T-helper 2 cell treated with Interferon-gamma antibody and Interleukin-4, amounts not matched to agents 5 μg/mL and 100 μg/mL, for 36 hours (primary cell): ENCODE measurements around the gene EXOSC5.
"Not testable (repeated sequence)": the region's sequence is repeated elsewhere in the genome, so short reads cannot be mapped to it uniquely, and the experiment has no call there.

Experiments used
- DNase-seq: peaks from one replicate; pipeline ENCODE4 v3.0.0; 2021; ENCODE audit warnings: low spot score
- H3K27ac Mint-ChIP-seq: one replicate; pipeline ENCODE4 v1.8.0; 2021; ENCODE audit warnings: mild to moderate bottlenecking, mixed read lengths
- H3K27me3 Mint-ChIP-seq: one replicate; pipeline ENCODE4 v1.8.0; 2021; ENCODE audit warnings: low read depth, mixed read lengths
- H3K36me3 Mint-ChIP-seq: one replicate; pipeline ENCODE4 v1.8.0; 2021; ENCODE audit warnings: low read depth, mixed read lengths
- H3K4me1 Mint-ChIP-seq: one replicate; pipeline ENCODE4 v1.8.0; 2021; ENCODE audit warnings: low read depth, mixed read lengths
- H3K4me3 Mint-ChIP-seq: one replicate; pipeline ENCODE4 v1.8.0; 2022; ENCODE audit warnings: mild to moderate bottlenecking, moderate library complexity, mixed read lengths
- H3K9me3 Mint-ChIP-seq: one replicate; pipeline ENCODE4 v1.8.0; 2021; ENCODE audit warnings: mixed read lengths

EXOSC5 gene

DNA sequence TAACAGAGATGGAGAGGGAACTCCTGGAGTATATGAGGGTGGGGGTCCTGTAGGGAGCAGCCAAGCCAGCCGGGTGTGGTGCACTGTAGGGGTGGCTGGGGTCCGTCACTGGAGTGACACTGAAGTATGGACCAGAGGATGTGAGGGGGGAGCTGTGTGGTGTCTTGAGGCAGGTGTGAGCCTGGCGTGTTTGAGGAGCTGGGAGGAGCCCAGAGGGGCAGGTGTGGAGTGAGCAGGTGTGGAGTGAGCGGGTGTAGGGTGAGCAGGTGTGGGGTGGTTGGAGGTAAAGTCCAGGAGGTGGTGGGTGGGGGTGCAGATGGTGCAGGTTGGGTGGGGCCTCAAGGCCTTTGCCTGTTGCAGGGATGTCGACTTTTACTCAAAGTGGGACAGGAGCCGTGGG, 24.2 kb upstream of the EXOSC5 start:
- H3K4me3 Mint-ChIP-seq, result no peak overlapping the region
- H3K27ac Mint-ChIP-seq, result peak overlapping the region; percentile 5
- H3K36me3 Mint-ChIP-seq, result peaks cover 17% of the 10 kb centered on the region
- no peaks in the 10 kb centered on the region for H3K27me3 Mint-ChIP-seq
- no peaks in the 10 kb centered on the region for H3K9me3 Mint-ChIP-seq
- H3K4me1 Mint-ChIP-seq, result no peaks in the 10 kb centered on the region
- no peak for DNase-seq

DNA sequence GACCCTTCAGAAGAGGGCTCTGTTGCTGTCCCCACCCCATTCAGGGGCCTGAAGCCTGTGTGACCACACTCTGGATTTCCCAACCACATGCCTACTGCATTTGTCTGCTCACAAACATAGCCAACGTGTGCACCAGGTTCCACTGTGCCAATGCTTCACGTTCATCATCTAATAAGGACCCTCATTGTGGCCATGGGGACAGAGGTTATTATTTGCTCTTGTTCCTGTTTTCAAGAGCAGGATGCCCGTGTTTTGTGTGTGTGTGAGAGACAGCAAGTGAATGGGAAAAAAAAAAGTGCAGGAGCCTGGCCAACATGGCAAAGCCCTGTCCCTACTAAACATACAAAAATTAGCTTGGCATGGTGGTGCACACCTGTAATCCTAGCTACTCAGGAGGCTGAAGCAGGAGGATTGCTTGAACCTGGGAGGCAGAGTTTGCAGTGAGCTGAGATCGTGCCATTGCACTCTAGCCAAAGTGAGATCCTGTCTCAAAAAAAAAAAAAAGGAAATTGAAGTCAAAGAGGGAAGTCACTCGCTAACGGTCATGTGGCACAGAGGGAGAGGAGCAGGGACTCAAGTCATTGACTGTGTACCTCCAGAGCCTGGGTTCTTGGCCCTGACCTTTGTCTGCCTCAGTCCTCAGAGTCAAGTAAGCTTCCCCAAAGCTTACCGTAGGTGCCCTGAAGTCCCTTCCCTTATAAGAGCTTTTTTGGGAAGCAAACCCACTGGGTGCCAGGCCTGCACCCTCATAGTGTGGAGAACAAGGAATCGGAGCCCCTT, 23.1 kb upstream of the EXOSC5 start:
- no peaks in the 10 kb centered on the region for H3K27me3 Mint-ChIP-seq
- no peaks in the 10 kb centered on the region for H3K4me1 Mint-ChIP-seq
- no peak overlapping the region for H3K4me3 Mint-ChIP-seq
- DNase-seq, result no peak
- no peak overlapping the region for H3K27ac Mint-ChIP-seq
- no peaks in the 10 kb centered on the region for H3K9me3 Mint-ChIP-seq
- peaks cover 16% of the 10 kb centered on the region for H3K36me3 Mint-ChIP-seq

DNA sequence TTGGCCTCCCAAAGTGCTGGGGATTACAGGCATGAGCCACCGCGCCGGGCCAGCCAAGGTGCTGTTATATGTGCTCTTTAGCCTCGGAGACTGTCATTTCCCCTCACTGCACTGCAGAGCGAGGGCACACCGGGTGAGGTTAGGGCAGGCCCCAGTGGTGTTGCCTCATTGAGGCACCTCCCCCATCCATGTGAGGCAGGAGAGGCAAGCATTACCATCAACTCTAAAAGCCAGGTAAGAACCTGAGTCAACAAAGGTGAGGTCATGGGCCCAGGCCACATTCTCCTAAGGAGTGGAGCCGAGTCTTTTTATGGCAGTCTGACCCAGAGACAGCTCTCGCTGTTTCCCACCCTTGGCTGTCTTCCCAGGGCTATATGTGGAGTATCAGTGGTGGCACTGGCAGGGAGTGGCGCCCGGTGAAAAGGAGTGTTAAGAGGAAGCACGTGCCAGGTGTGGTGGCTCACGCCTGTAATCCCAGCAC, 19.1 kb upstream of the EXOSC5 start:
- DNase-seq, result no peak
- no peaks in the 10 kb centered on the region for H3K4me1 Mint-ChIP-seq
- H3K27ac Mint-ChIP-seq, result no peak overlapping the region
- peaks cover 21% of the 10 kb centered on the region for H3K36me3 Mint-ChIP-seq
- H3K27me3 Mint-ChIP-seq, result no peaks in the 10 kb centered on the region
- no peak overlapping the region for H3K4me3 Mint-ChIP-seq
- H3K9me3 Mint-ChIP-seq, result no peaks in the 10 kb centered on the region

DNA sequence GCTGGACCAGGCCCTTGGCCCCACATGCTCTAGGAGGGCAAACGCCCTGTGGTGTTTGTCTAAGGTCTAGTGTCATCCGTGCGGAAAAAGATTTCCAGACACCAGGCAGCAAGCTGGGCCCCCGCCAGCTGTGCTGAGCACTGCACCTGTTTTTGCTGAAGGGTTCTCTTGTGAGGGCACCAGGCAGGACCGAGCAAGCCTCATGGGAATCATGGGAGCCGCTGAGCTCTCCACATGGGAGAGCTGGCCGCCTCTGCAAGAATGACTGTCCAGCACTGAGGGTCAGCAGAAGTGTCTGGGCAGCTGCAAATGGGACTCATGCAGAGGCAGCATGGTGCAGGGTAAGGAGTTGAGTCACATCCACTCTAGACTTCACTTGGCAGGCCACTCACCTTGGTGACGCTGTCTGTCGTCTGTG, 18.0 kb upstream of the EXOSC5 start:
- peaks cover 18% of the 10 kb centered on the region for H3K36me3 Mint-ChIP-seq
- H3K27me3 Mint-ChIP-seq, result no peaks in the 10 kb centered on the region
- H3K4me1 Mint-ChIP-seq, result no peaks in the 10 kb centered on the region
- DNase-seq, result no peak
- no peak overlapping the region for H3K4me3 Mint-ChIP-seq
- no peak overlapping the region for H3K27ac Mint-ChIP-seq
- H3K9me3 Mint-ChIP-seq, result no peaks in the 10 kb centered on the region

DNA sequence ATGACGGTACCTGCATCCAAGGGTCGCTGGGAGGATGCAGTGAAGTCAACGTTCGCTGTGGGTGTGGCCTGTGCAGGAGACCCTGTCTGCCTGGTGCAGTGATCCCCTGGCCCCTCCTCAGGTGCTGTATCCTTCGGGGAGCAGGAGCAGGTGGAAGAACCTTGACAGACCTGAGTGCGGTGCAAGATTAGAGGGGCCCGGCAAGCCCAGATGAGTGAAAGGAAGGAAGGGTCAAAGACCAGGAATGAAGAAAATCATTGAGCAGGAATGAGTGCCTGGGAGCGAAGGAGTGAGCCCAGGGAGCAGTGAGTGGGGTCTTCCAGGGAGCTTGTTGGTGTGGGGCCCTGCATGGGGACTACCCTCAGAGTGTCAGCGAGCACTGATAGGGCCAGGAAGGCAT, 17.3 kb upstream of the EXOSC5 start:
- Mint-ChIP-seq H3K4me1 (no peaks in the 10 kb centered on the region), H3K4me3 (no peak overlapping the region), H3K27ac (no peak overlapping the region), H3K9me3 (no peaks in the 10 kb centered on the region), H3K36me3 (peaks cover 18% of the 10 kb centered on the region), H3K27me3 (no peaks in the 10 kb centered on the region)
- DNase-seq, result no peak

DNA sequence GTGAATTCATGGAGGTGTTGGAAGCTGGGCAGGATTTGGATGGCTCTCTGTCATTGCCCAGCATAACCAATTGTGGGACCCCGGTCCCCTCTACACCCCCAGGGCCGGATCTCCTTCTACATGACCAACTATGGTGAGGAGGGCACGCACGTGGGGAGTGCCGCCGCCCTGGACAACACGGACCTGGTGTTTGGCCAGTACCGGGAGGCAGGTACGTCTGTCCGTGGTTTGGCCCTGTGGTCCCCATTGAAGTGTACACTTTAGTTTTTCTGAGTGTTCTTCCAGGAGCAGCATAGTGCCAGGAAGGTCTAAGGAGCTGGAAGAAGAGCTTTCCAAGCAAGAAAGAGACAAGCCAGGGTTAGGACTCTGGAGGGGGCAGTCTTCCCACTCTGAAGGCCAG, 16.8 kb upstream of the EXOSC5 start:
- no peaks in the 10 kb centered on the region for H3K9me3 Mint-ChIP-seq
- H3K4me3 Mint-ChIP-seq, result no peak overlapping the region
- no peak overlapping the region for H3K27ac Mint-ChIP-seq
- H3K4me1 Mint-ChIP-seq, result no peaks in the 10 kb centered on the region
- H3K27me3 Mint-ChIP-seq, result no peaks in the 10 kb centered on the region
- DNase-seq, result no peak
- H3K36me3 Mint-ChIP-seq, result peaks cover 14% of the 10 kb centered on the region

DNA sequence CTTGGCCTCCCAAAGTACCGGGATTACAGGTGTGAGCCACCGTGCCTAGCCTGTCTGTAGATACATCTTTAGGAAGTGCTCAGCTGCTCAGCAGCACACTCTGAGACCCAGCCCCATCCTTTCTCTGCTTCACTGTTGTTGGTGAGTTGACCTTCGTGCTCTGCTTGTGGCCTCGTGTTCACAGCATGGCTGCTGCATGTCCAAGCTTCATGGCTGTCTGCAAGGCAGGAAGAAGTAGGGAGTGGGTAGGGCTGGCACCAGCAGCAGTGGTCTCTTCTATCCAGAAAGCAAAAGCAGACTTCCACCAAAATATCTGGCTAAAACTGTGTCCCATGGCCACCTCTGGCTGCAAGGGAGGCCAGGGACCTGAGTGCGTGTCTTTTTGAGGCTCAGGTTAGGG, 15.8 kb upstream of the EXOSC5 start:
- H3K27ac Mint-ChIP-seq, result no peak overlapping the region
- H3K9me3 Mint-ChIP-seq, result no peaks in the 10 kb centered on the region
- DNase-seq, result no peak
- no peaks in the 10 kb centered on the region for H3K27me3 Mint-ChIP-seq
- peaks cover 13% of the 10 kb centered on the region for H3K36me3 Mint-ChIP-seq
- no peak overlapping the region for H3K4me3 Mint-ChIP-seq
- no peaks in the 10 kb centered on the region for H3K4me1 Mint-ChIP-seq

DNA sequence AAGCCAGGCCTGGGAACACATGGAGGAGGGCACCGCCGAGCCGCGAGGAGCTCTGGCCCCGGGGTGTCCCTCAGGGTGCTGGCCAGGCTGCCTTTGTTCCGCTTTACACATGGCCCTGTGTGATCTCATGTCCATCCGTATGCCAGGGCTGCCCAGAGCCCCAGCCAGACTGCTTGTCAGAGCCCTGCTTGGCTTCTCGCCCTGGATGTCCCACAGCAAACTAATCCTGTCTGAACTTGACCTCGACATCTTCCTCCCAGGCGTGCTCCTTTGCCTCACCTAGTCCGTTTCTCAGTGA, 14.8 kb upstream of the EXOSC5 start:
- no peak for DNase-seq
- Mint-ChIP-seq H3K4me3 (no peak overlapping the region), H3K4me1 (no peaks in the 10 kb centered on the region), H3K9me3 (no peaks in the 10 kb centered on the region), H3K27ac (no peak overlapping the region), H3K27me3 (no peaks in the 10 kb centered on the region), H3K36me3 (peaks cover 10% of the 10 kb centered on the region)

DNA sequence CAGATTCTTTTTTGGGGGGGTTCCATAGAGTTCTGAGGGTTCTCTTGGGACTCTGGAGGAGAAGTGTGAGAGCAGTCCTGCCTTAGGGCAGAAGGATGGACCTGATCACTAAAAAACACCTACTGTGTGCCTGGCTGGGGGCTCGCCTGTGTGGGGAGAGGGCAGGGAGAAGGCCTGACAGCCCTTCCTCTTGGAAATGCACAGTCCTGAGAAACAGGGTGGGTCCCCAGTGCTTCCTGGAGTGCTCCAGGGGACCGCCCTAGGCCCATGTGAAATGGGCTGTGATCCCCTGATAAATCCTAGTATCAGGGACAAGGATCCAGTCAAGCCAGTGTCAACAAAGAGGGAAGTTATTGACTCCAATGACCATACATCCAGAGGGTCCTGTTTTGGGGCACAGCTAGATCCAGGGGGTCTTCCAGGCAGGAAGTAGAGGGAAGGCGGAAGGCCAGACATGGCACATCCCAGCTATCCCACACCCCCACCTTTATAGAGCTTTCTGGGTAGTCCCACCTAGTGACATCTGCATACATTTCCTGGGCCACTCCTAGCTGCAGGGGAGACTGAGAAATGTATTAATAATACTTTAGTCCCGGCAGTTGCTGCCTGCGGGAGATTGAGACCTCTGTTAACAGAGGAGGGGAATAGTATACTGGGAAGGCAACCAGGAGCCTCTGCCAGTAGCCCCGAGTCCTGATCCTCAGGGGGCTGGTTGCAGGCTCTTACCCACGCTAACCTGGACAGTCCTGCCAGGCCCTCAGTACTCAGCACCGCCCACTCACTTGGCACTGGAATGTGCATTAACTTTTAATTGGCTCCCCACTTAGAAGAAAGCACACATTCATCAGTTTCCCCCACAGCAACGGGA, 14.2 kb upstream of the EXOSC5 start:
- Mint-ChIP-seq H3K27me3 (no peaks in the 10 kb centered on the region), H3K4me3 (no peak overlapping the region), H3K27ac (no peak overlapping the region), H3K4me1 (no peaks in the 10 kb centered on the region), H3K36me3 (peaks cover 10% of the 10 kb centered on the region), H3K9me3 (no peaks in the 10 kb centered on the region)
- no peak for DNase-seq

DNA sequence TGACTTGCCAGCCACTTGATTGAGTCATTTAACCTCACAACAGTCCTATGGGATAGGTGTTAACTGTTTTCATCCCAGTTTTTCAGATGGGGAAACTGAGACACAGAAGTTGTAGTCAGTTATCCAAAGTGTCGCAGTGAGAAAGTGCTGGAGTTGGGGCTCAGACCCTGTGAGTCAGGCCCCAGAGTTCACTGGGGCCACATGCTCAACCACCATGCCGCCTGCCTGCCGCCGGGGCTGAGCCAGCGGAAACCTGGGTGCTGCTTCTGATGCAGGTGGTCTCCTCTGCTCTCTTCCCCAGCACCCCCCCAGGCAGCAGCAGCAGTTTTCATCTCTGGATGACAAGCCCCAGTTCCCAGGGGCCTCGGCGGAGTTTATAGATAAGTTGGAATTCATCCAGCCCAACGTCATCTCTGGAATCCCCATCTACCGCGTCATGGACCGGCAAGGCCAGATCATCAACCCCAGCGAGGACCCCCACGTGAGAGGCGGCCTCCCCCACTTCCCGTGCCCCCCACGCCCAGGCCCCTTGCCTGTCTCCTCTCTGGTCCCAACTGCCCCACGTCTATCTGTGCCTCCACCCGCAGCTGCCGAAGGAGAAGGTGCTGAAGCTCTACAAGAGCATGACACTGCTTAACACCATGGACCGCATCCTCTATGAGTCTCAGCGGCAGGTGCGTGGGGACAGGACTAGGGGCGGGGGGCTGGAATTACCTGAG, 13.3 kb upstream of the EXOSC5 start:
- no peaks in the 10 kb centered on the region for H3K9me3 Mint-ChIP-seq
- no peak overlapping the region for H3K27ac Mint-ChIP-seq
- H3K27me3 Mint-ChIP-seq, result no peaks in the 10 kb centered on the region
- H3K4me3 Mint-ChIP-seq, result no peak overlapping the region
- peaks cover 10% of the 10 kb centered on the region for H3K36me3 Mint-ChIP-seq
- no peaks in the 10 kb centered on the region for H3K4me1 Mint-ChIP-seq
- DNase-seq, result no peak

DNA sequence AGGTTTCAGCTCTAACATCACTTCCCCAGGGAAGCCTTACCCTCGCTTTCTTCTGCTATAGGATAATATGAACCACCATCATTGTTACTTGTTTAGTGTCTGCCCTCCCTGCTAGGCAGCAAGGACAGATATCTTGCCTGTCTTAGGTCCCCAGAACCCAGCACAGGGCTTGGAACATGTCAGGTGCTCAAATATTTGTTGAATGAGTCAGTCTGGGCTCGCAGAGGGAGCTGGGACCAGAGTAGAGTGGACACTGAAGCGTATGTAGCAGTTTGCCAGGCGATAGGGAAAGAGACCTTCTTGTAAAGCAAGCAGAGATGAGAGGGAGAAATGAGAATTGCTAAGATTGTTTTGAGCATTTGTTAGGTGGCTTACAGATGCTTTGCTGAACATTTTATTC, 12.1 kb upstream of the EXOSC5 start:
- no peak for DNase-seq
- no peak overlapping the region for H3K27ac Mint-ChIP-seq
- H3K27me3 Mint-ChIP-seq, result no peaks in the 10 kb centered on the region
- H3K9me3 Mint-ChIP-seq, result no peaks in the 10 kb centered on the region
- no peaks in the 10 kb centered on the region for H3K4me1 Mint-ChIP-seq
- H3K4me3 Mint-ChIP-seq, result no peak overlapping the region
- peaks cover 8% of the 10 kb centered on the region for H3K36me3 Mint-ChIP-seq

DNA sequence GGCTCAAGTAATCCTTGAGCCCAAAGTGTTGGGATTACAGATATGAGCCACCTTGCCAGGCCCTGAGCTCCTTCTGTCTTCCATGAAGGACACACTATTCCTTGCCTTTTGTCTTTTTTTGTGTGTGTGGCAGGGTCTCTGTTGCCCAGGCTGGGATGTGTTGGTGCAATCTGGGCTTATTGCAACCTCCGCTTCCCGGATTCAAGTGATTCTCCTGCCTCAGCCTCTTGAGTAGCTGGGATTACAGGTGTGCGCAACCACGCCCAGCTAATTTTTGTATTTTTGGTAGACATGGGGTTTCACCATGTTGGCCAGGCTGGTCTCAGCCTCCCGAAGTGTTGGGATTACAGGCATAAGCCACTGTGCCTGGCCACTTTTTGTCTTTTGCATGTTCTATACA, 11.7 kb upstream of the EXOSC5 start:
- not testable (repeated sequence) for H3K27ac Mint-ChIP-seq

DNA sequence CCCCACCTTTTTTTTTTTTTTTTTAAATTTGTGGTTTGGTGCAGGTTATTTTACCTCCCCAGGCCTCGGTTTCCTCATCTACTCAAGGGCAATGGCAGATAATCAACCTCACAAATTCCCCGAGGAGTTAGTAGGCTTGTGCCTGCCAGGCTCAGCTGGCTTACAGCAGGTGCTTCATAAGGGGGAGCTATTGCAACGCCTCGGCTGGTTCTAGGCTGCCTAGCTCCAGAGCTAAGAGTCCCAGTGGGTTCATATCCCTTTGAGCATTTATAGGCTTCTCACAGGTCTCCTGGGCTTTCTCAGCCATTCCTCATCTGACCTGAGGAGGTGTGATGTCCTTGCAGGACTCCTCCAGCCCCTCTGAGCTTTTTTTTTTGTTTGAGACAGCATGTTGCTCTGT, 11.1 kb upstream of the EXOSC5 start:
- Mint-ChIP-seq H3K36me3 (peaks cover 3% of the 10 kb centered on the region), H3K27me3 (no peaks in the 10 kb centered on the region), H3K27ac (no peak overlapping the region), H3K4me1 (no peaks in the 10 kb centered on the region), H3K9me3 (no peaks in the 10 kb centered on the region), H3K4me3 (no peak overlapping the region)
- DNase-seq, result no peak

More for the DNA sequence above, 11.7 kb upstream of the EXOSC5 start:
- not testable (repeated sequence) for H3K36me3 Mint-ChIP-seq, H3K27me3 Mint-ChIP-seq, H3K9me3 Mint-ChIP-seq, DNase-seq, H3K4me3 Mint-ChIP-seq, H3K4me1 Mint-ChIP-seq

DNA sequence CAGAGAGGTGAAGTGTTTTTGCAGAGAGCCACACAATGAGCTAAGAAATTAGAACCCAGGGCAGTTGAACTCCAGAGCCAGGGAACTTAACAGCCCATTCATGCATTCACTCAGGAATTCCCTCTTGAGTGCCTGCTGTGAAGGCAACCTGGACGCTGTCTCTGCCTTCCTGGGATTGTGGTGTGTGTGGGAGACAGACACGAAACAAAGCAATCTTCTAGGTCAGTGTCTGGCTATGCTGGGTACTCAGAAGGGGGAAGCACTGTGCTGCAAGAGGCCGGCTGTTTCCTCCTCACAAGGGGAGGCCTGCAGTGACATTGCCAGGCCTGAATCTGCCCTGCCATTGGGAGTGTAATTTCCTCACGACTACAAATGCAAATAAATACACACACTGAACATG, 10.1 kb upstream of the EXOSC5 start:
- DNase-seq, result no peak
- Mint-ChIP-seq H3K36me3 (peaks cover 3% of the 10 kb centered on the region), H3K4me1 (no peaks in the 10 kb centered on the region), H3K9me3 (no peaks in the 10 kb centered on the region), H3K27ac (no peak overlapping the region), H3K4me3 (no peak overlapping the region), H3K27me3 (no peaks in the 10 kb centered on the region)
